HG03520 (cell line): ENCODE data around the gene FBXO46.
"Not testable (repeated sequence)": the region's sequence is repeated elsewhere in the genome, so short reads cannot be mapped to it uniquely, and the experiment has no call there.

Experiments
- ATAC-seq: cut with Tn5 transposase; IDR thresholded peaks from one replicate; pipeline ENCODE4 v1.9.1; 2021; ENCODE audit warnings: mild to moderate bottlenecking, moderate library complexity; ENCODE audit not compliant: unreplicated experiment

FBXO46 gene

DNA sequence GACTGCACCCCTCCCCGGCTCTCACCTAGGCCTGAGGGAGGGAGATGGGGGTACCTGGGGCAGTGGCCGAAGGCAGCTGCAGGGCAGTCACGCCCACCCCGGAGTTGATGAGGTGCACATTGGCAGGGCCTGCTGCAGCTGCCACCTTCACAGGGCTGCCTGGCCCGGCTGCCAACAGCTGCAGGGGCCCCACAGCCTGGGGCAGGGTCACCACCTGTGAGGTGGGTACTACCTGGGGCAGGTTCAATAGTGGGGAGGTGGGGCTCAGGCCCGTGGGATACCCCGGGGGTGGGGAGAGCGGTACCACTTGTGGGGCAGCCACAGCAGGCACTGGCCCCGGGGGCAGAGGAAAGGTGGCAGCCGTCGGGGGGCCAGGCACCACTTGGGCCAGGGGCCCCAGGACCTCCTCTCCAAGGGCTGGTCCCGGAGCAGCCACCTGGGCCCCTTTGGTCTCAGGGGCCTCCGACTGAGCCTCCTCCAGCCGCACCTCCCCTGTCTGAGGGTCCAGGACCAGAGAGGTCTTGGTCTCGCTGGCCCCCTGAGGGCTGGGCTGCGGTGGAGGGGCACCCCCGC, 35.7 kb upstream of the FBXO46 start:
- ATAC-seq, result no peak

GRCh38 chr19:45765702-45766295, 35.1 kb upstream of the FBXO46 start:
- no peak for ATAC-seq

- no peak for ATAC-seq
Measured at GRCh38 chr19:45764945-45765701, 34.4 kb upstream of the FBXO46 start.

DNA sequence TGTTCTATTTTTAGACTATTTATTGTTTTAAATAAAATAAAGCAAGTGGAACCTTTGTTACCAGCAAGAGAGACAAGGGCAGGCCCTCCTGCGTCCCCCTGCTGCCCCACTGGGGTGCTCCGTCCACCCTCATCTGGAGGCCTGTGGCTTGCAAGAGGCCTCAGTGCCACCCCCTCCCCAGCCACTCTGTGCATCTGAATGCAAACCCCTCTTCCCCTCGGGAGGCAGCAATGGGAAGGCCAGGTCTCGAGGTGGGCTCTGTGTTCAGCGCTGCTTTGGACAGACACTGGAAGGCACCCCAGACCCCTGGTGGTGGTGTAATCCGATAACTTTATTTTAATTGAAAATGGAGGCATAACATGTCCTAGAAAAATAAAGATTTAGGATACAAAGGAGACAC, 33.8 kb upstream of the FBXO46 start:
- no peak for ATAC-seq

DNA sequence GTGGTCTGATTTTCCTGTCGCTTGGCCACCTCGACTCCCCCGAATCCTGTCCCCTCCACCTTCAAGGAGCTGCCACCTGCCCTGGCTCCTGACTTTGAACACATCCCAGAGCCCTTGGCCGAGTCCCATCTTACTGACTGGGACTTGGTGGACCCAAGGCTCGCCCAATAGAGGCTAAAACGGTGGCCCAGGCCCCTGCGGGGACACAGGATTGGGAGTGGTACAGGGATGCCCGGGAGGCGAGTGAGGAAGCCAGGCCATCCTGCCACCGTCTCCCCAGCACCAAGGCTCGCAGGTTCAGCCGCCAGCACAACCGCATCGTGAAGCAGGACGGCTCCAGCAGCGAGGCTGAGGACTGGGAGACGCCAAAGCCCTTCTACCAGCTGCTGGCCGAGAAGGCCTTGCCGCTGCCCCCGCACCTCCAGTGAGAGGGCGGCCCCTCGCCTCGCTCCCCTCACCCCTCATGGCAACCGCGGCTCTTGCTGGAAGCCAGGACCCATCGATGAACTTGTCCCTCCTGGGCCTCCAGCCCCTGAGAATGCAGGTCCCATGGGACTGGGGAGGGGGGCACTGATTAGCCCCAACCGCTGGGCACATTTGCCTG, 33.1 kb upstream of the FBXO46 start:
- no peak for ATAC-seq

DNA sequence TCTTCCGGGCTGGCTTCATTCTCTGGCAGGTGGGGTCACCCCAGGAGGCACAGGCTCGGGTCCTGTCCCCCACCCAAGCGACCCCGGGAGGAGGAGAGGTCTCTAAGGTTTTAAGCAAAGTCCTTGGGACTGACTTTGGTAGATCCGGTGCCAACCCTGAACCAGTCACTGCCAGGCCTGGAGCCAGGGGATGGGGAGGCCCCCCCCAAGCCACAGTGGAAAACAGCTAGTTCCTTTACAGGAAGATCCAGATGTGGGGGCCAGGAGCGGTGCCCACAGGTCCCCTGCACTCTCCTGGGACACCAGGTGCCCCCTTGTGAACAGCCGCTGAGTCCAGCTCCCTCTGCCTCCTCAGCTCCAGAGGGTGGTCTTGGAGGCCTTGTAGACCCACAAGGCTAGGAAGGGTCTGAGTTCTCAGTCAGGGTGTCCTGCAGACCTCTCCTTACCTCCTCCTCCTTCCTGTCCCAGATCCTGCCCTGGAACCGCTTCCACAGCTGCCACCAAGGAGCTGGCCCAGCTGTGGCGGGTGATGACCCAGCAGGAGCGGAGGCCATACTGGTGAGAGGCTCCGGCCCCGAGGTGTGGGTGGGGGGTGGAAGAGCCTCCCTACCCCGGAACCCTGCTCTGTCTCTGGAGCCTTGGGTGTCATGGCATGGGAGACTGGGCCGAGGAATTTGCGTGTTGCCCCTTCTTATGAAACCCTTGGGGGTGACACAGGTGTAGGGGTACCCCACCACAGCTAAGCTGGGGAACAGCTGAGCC, 32.4 kb upstream of the FBXO46 start:
- ATAC-seq, result no peak

GRCh38 chr19:45761714-45762113, 31.0 kb upstream of the FBXO46 start:
- ATAC-seq, result no peak

DNA sequence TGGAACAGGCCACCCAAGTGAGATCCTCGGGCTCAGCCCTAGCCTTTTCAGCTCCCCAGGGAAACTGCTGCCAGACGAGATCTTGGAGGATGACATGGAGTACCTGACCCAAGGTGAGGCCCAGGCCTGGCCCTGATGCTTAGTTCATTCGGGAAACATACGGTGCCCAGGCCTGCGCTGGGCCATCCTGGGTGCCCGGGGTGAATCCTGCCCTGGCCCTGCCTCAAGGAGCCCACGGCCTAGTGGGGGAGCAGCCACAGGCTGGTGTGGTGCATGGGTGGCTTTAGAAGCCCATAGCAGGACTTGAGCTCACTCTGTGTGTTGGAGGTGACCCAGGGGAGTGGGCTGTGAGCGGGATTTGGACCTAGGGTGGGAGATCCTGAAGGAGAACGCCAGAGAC, 28.2 kb upstream of the FBXO46 start:
- no peak for ATAC-seq

- ATAC-seq, result no peak
Measured at GRCh38 chr19:45757695-45758094, 27.0 kb upstream of the FBXO46 start.

DNA sequence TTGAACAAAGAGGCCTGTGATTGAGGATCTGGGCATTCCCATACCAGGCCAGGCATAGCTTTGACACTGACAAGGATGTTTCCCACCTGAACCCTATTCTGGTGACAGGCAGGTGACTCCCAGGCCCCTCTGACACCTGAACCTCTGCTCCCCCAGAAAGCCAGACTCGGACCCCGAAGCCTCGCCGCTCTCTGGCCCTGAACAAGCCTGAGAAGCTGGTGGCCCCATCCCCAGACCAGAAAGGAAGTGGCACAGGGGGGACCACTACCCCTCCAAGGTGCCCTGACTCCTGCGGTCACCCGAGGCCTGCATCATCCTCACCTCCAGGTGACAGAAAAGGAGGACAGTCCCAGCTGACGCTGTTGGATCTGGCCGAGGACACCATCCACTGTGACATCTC, 23.6 kb upstream of the FBXO46 start:
- no peak for ATAC-seq

GRCh38 chr19:45753548-45753947, 22.9 kb upstream of the FBXO46 start:
- no peak for ATAC-seq

DNA sequence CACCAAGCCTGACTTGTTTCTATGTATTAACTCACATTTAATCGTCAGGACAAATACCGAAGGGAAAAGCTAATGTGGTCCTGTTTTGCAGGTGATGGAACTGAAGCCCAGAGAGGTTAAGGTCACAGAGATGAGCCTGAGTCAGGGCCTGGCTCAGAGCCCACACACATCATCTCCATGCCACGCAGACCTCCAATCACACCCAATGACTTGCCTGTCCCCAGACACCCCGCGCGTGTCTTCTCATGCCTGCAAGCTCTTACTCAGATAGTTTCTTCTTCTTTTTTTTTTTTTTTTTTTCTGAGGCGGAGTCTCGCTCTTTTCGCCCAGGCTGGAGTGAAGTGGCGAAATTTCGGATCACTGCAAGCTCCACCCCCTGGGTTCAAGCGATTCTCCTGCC, 21.9 kb upstream of the FBXO46 start:
- no peak for ATAC-seq

DNA sequence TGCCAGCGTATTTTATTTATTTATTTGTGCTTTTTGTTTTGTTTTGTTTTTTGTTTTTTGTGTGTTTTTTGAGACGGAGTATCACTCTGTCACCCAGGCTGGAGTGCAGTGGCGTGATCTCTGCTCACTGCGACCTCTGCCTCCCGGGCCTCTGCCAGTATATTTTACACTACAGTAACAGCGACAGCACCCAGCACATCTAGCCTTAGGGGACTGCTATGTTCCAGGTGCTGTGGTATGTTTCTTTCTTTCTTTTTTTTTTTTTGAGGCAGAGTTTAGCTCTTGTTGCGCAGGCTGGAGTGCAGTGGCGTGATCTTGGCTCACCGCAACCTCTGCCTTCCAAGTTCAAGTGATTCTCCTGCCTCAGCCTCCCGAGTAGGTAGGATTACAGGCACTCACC, 20.8 kb upstream of the FBXO46 start:
- not testable (repeated sequence) for ATAC-seq

GRCh38 chr19:45747513-45747912, 16.8 kb upstream of the FBXO46 start:
- no peak for ATAC-seq

- ATAC-seq, result no peak
Measured at GRCh38 chr19:45746866-45747265, 16.2 kb upstream of the FBXO46 start.

- ATAC-seq, result no peak
Measured at GRCh38 chr19:45745606-45746005, 14.9 kb upstream of the FBXO46 start.

- no peak for ATAC-seq
Measured at GRCh38 chr19:45742969-45743368, 12.3 kb upstream of the FBXO46 start.

DNA sequence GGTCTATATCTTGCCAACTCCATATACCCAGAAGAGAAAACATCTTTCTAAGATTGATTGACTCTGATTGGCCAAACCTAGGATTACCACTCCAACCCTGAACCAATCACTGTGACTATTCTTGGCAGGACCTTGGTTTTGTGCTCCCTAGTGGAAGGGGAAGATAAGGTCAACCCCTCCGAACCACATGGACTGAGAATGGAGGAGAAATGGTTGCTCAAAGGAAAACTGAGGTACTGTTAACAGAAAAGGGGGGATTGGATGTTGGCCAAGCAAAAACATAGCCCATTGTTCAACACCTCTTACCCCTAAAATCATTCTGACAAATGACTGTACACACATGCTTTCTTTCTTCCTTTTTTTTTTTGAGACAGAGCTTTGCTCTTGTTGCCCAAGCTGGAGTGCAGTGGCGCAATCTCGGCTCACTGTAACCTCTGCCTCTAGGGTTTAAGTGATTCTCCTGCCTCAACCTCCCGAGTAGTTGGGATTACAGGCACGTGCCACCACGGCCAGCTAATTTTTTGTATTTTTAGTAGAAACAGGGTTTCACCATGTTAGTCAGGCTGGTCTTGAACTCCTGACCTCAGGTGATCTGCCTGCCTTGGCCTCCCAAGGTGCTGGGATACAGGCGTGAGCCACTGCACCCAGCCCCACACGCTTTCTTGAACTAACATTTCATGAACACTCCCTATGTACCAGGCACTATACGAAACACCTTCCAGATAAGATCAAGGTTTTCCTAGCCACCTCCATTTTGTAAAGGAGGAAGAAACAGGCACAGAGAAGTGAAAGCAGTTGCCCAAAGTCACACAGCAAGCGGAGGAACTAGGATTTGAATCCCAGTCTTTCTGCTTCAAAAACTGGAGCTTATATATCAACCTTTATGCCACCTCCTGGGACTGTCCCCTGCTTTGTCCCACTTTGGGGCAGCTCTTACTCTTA, 9.1 kb upstream of the FBXO46 start:
- no peak for ATAC-seq

DNA sequence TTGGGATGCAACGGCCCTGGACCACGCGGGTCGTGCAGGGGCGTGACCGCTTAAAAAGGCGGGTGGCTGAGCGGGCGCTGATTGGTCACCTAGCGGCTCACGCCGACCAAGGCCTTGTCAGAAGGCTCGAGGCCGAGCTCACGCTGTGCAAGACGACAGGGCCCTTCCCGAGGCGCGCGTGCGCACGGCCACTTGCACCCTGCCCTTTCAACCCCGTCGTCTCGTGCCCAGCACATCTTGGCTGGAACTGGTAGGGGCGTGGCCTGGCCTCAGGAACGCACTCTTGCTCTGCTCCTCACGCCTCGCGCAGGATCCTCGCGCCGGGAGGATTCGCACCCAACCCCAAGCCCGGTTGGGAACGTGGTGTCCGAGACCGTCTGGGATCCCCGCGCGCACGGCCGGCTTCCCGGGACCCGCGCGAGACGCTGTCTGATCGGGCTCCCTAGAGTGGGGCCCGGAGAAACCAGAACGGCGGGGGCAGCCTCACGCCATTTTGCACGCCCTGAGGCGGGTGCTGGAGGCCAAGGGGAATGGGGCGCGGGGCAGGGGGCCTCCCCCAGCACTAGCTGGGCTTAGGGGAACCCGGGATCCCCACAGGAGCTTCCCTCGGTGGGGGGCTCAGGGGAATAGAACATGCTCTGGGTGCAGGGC, 2.6 kb upstream of the FBXO46 start, which contains the start of gene MEIOSIN:
Gene MEIOSIN (plus strand): TSS at position 280 of the 651 bp plus-strand sequence. CDS start 1,938 bp downstream, outside the sequence.
- no peak for ATAC-seq
